Ovary (tissue), 9 donors: ENCODE data around the gene CLEC16A. TPM values are rescaled to one million over a fixed set of nuclear protein-coding genes. Genes with fewer than 3 reads are reported as not detected.

Source experiments
- DNase-seq, 5 donors: peaks; one replicate each; pipeline ENCODE4 v3.0.0-alpha.2; 2019 to 2020
- H3K27ac ChIP-seq, 2 donors: fragments of 200-600 bp; one replicate each; pipeline versions ENCODE4 v1.5.1 to v1.8.0; 2019 to 2022
- H3K27me3 ChIP-seq: fragments of 200-600 bp; one replicate; pipeline ENCODE4 v1.8.0; 2022
- H3K36me3 ChIP-seq: fragments of 200-600 bp; sonication (generic); one replicate; pipeline ENCODE4 v1.5.1; 2019
- H3K4me1 ChIP-seq: one replicate; pipeline ENCODE4 v1.8.1; 2013; ENCODE audit warnings: mild to moderate bottlenecking, moderate library complexity; ENCODE audit not compliant: insufficient read depth
- H3K4me3 ChIP-seq: fragments of 200-600 bp; sonication (generic); one replicate; pipeline ENCODE4 v1.5.1; 2017
- H3K9me3 ChIP-seq, 2 donors: fragments of 200-600 bp in 1 of 2; sonication (generic) in 1 of 2; one replicate each; pipeline versions ENCODE4 v1.5.1 to v1.8.1; 2013 to 2019; ENCODE audit warnings: mild to moderate bottlenecking in 1 of 2, moderate library complexity in 1 of 2
- EP300 ChIP-seq: sonication (generic); formaldehyde crosslinking; IDR thresholded peaks from one replicate; pipeline ENCODE4 v1.6.1; 2017; ENCODE audit warnings: antibody characterized with exemption
- POLR2A ChIP-seq: fragments of 450-650 bp; IDR thresholded peaks from one replicate; pipeline ENCODE4 v1.6.1; 2017; ENCODE audit warnings: antibody characterized with exemption, mild to moderate bottlenecking, moderate library complexity
- WGBS, 3 donors: extraction: QIAGEN DNeasy Blood & Tissue Kit in 1 of 3; methylation state at CpG; one replicate each; pipeline versions ENCODE4 v1.1.5 to v1.1.7; 2013 to 2017; 5-methylcytosine and 5-hydroxymethylcytosine counted together
- intact Hi-C, 4 donors: fragments of 100-400 bp; cut with DNase I; formaldehyde crosslinking; loops; one replicate each; pipeline versions ENCODE4 v1.11.0 to v1.15.1; 2022 to 2023
- polyA plus RNA-seq, 2 donors: library from polyadenylated mRNA; stranded (reverse); fragments of 200-250 nt in 1 of 2; fragments of 350-450 nt in 1 of 2; fragmentation: Illumina TruSeq in 1 of 2; extraction: RNeasy Lipid Tissue Mini Kit (QIAGEN cat#74804) in 1 of 2; gene quantifications; one replicate each; pipeline ENCODE4 v1.2.3, GENCODE V29; 2013 to 2014
- total RNA-seq, 7 donors: library from RNA; depleted of rRNA in 2 of 7; stranded (reverse); fragments of >200 nt in 2 of 7; fragmentation: NEBNext Ultra II Directional in 3 of 7; extraction: Animal tissue kit (Norgen Biotek cat#: 25700) in 3 of 7; gene quantifications; one replicate each; pipeline versions ENCODE4 v1.1.0 to v1.2.4, GENCODE V29; 2016 to 2023
- TF ChIP-seq, protein P1 (sequence below), 3 donors: fragments of 450-650 bp in 2 of 3; fragments of 200-600 bp in 1 of 3; IDR thresholded peaks; one replicate each; pipeline versions ENCODE4 v1.5.1 to v1.8.0; 2016 to 2022; ENCODE audit warnings: antibody characterized with exemption in 3 of 3, mild to moderate bottlenecking in 1 of 3
- donor health status: DM: no; HTN: no; CAD: no; lungs with moderate emphysema.
- donor health status: DM: no; HTN: no; CAD: no.
- donor health status: Bipolar disorder and iron deficiency.
- donor health status: DM: yes; HTN: yes; CAD: no.
- donor health status: DM: no; HTN: no; CAD: no.
- donor health status: DM: yes; HTN: yes; CAD: no.

The CLEC16A gene
- total and polyA plus RNA-seq, 9 donors, result 6.4 to 28.1 (median 16.5) TPM

GRCh38 chr16:11229906-11230305 lies 285.5 kb downstream of the CLEC16A start:
- 80 to 85% (median 84%) methylated on average over 4 of the region's 4 CpGs for WGBS, 3 donors
- no peaks in the 10 kb centered on the region for H3K4me1 ChIP-seq
- no peaks in the 10 kb centered on the region for H3K36me3 ChIP-seq
- H3K4me3 ChIP-seq, result no peak overlapping the region
- DNase-seq, result no peak
- no peak for TF ChIP-seq POLR2A
- no peak for TF ChIP-seq EP300
- TF ChIP-seq, protein P1, sequence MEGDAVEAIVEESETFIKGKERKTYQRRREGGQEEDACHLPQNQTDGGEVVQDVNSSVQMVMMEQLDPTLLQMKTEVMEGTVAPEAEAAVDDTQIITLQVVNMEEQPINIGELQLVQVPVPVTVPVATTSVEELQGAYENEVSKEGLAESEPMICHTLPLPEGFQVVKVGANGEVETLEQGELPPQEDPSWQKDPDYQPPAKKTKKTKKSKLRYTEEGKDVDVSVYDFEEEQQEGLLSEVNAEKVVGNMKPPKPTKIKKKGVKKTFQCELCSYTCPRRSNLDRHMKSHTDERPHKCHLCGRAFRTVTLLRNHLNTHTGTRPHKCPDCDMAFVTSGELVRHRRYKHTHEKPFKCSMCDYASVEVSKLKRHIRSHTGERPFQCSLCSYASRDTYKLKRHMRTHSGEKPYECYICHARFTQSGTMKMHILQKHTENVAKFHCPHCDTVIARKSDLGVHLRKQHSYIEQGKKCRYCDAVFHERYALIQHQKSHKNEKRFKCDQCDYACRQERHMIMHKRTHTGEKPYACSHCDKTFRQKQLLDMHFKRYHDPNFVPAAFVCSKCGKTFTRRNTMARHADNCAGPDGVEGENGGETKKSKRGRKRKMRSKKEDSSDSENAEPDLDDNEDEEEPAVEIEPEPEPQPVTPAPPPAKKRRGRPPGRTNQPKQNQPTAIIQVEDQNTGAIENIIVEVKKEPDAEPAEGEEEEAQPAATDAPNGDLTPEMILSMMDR (IDR thresholded peaks at IDR 0.05), result no peak
- intact Hi-C loops, result no loop called here
- H3K27me3 ChIP-seq, result no peaks in the 10 kb centered on the region
- H3K9me3 ChIP-seq, result no peaks in the 10 kb centered on the region
- no peak overlapping the region for H3K27ac ChIP-seq

DNA sequence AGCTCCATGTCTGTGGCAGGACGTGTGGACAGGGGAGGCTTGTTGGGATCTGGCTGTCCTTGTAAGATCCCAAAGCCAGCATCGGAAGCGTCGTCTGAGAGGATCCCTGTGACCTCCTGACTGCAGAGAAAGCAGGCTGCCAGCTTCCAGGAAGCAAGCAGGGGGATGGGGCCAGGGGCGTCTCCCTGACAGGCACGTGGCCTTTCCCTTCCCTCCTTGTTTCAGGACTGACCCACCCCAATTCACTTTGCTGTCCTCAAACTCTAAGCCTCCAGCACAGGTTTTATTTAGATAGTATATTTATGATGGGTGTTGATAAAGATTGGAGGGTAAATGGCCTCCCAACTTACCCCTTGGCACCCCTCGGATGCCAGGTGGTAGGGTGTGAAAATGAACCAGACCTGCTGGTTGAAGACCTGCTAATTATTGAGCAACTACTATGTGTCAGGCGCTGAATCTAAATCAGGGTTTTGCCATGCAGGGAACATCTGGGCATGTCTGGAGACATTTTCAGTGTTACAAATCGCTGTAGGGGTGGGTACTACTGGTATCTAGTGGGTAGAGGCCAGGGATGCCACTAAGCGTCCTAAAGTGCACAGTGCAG lies 287.1 kb downstream of the CLEC16A start:
- H3K4me3 ChIP-seq, result no peak overlapping the region
- WGBS, 3 donors, result 51 to 61% (median 54%) methylated on average over 10 of the region's 10 CpGs

More for the DNA sequence above, 287.1 kb downstream of the CLEC16A start:
- Histone ChIP-seq H3K9me3 (no peaks in the 10 kb centered on the region), H3K27ac (no peak overlapping the region), H3K27me3 (no peaks in the 10 kb centered on the region), H3K36me3 (no peaks in the 10 kb centered on the region), H3K4me1 (no peaks in the 10 kb centered on the region)
- TF ChIP-seq EP300, result no peak
- no peak for TF ChIP-seq POLR2A
- TF ChIP-seq, protein P1 (IDR thresholded peaks at IDR 0.05), result no peak
- no peak for DNase-seq
- intact Hi-C loops, result no loop called here

Other genes with a start within 250 kb of the CLEC16A start
- under 1 TPM in 4 of 7 donors, not detected in 3; 0.28 to 0.90 (median 0.50) TPM for gene TEKT5, start 249.6 kb upstream of the CLEC16A start, total RNA-seq
- under 1 TPM; 0.30 to 0.45 TPM for gene TEKT5, start 249.6 kb upstream of the CLEC16A start, polyA plus RNA-seq
- 10 to 100 TPM; 15.1 to 37.4 (median 31.2) TPM for gene NUBP1, start 200.7 kb upstream of the CLEC16A start, total RNA-seq
- 10 to 100 TPM; 28.2 to 35.6 TPM for gene NUBP1, start 200.7 kb upstream of the CLEC16A start, polyA plus RNA-seq
- 10 to 100 TPM in 1 of 7 donors, 1 to 10 TPM in 6; 3.5 to 17.1 (median 8.2) TPM for gene TVP23A, start 125.8 kb upstream of the CLEC16A start, total RNA-seq
- 10 to 100 TPM in 1 of 2 donors, 1 to 10 TPM in 1; 3.2 to 15.3 TPM for gene TVP23A, start 125.8 kb upstream of the CLEC16A start, polyA plus RNA-seq
- 10 to 100 TPM in 3 of 7 donors, 1 to 10 TPM in 4; 2.9 to 19.9 (median 7.2) TPM for gene CIITA, start 67.4 kb upstream of the CLEC16A start, total RNA-seq
- 10 to 100 TPM in 1 of 2 donors, 1 to 10 TPM in 1; 3.8 to 17.8 TPM for gene CIITA, start 67.4 kb upstream of the CLEC16A start, polyA plus RNA-seq
- gene DEXI, start 2.1 kb upstream of the CLEC16A start, total RNA-seq, result 10 to 100 TPM; 26.5 to 73.4 (median 49.7) TPM
- gene DEXI, start 2.1 kb upstream of the CLEC16A start, polyA plus RNA-seq, result 10 to 100 TPM; 31.3 to 43.6 TPM